Left ventricle myocardium superior (tissue), 1 donor: ENCODE data around the gene ZNRF1. TPM values are rescaled to one million over a fixed set of nuclear protein-coding genes. Genes with fewer than 3 reads are reported as not detected.
A peak's percentile ranks its signal among the peaks of the same experiment; 100 is the strongest.

Experiments
- ATAC-seq: fragments of 200-7000 bp; cut with Tn5 transposase; one replicate; pipeline ENCODE4 v1.9.1; 2020; ENCODE audit warnings: mild to moderate bottlenecking, moderate library complexity
- DNase-seq: peaks from one replicate; pipeline ENCODE4 v3.0.0-alpha.2; 2020
- intact Hi-C: fragments of 100-400 bp; cut with micrococcal nuclease; formaldehyde crosslinking; loops from one replicate; pipeline ENCODE4 v1.11.0; 2022
- total RNA-seq: library from RNA; stranded (reverse); fragmentation: NEBNext Ultra II Directional; extraction: Animal tissue kit (Norgen Biotek cat#: 25700); gene quantifications from one replicate; pipeline ENCODE4 v1.2.1, GENCODE V29; 2021
- donor health status: DM: no; HTN: yes; CAD: no; lungs with severe emphysema.

The ZNRF1 gene
- total RNA-seq, 1 donor from 2014 or later, result 24.5 TPM

GRCh38 chr16:75070012-75070841, 71.4 kb downstream of the ZNRF1 start:
- ATAC-seq (peak; percentile 86), DNase-seq (peak; percentile 84)
- intact Hi-C loops, result no loop called here

- intact Hi-C loops, result no loop called here
- ATAC-seq (no peak), DNase-seq (no peak)
Measured at GRCh38 chr16:75071621-75072020, 72.8 kb downstream of the ZNRF1 start.

- no peak for DNase-seq
- ATAC-seq, result no peak
- intact Hi-C loops, result no loop called here
Measured at GRCh38 chr16:75072239-75072947, 73.6 kb downstream of the ZNRF1 start.

GRCh38 chr16:75073545-75074303, 74.9 kb downstream of the ZNRF1 start:
- intact Hi-C loops, result no loop called here
- no peak for ATAC-seq
- no peak for DNase-seq

- no peak for ATAC-seq
- intact Hi-C loops, result no loop called here
- DNase-seq, result no peak
Measured at GRCh38 chr16:75074304-75074793, 75.5 kb downstream of the ZNRF1 start.

- intact Hi-C loops, result no loop called here
- peak; percentile 61 for ATAC-seq
- peak; percentile 42 for DNase-seq
Measured at GRCh38 chr16:75074920-75075687, 76.3 kb downstream of the ZNRF1 start.

GRCh38 chr16:75075688-75076268, 77.0 kb downstream of the ZNRF1 start:
- intact Hi-C loops, result no loop called here
- DNase-seq (no peak), ATAC-seq (no peak)

GRCh38 chr16:75078886-75079285, 80.1 kb downstream of the ZNRF1 start:
- intact Hi-C loops, result no loop called here
- no peak for DNase-seq
- ATAC-seq, result no peak

- no peak for DNase-seq
- intact Hi-C loops, result no loop called here
- ATAC-seq, result no peak
Measured at GRCh38 chr16:75079346-75079926, 80.6 kb downstream of the ZNRF1 start.

GRCh38 chr16:75080205-75081029, 81.6 kb downstream of the ZNRF1 start:
- no peak for ATAC-seq
- DNase-seq, result no peak
- intact Hi-C loops, result no loop called here

GRCh38 chr16:75081179-75081859, 82.5 kb downstream of the ZNRF1 start:
- no peak for ATAC-seq
- no peak for DNase-seq
- intact Hi-C loops, result no loop called here

GRCh38 chr16:75083813-75084212, 85.0 kb downstream of the ZNRF1 start:
- DNase-seq (no peak), ATAC-seq (no peak)
- intact Hi-C loops, result no loop called here

GRCh38 chr16:75085556-75085955, 86.7 kb downstream of the ZNRF1 start:
- intact Hi-C loops, result no loop called here
- ATAC-seq, result no peak
- no peak for DNase-seq

GRCh38 chr16:75086281-75086680, 87.5 kb downstream of the ZNRF1 start:
- intact Hi-C loops, result no loop called here
- DNase-seq, result no peak
- no peak for ATAC-seq

- intact Hi-C loops, result no loop called here
- ATAC-seq, result no peak
- no peak for DNase-seq
Measured at GRCh38 chr16:75086688-75087374, 88.0 kb downstream of the ZNRF1 start.

GRCh38 chr16:75087375-75087979, 88.7 kb downstream of the ZNRF1 start:
- peak; percentile 94 for ATAC-seq
- intact Hi-C loops, result no loop called here
- peak; percentile 70 for DNase-seq
